GM13977 (cell line): Measurements from ENCODE around the gene CHST11.

Experiments used
- DNase-seq: peaks from one replicate; pipeline ENCODE4 v3.0.0; 2012; ENCODE audit warnings: low spot score
- CTCF ChIP-seq: IDR thresholded peaks from 2 replicates; pipeline ENCODE4 v1.5.1; 2012; ENCODE audit warnings: mild to moderate bottlenecking, control low read depth; ENCODE audit not compliant: insufficient read depth; ENCODE audit errors: extremely low read depth, missing control alignments
- in situ Hi-C: fragments of 300-500 bp; cut with MboI; formaldehyde crosslinking; loops from one replicate; pipeline ENCODE4 v1.12.0; 2022; ENCODE audit warnings: low sequenced_read_pairs, low pct_unique_long_range_greater_than_20kb, mixed read lengths, inconsistent platforms; ENCODE audit not compliant: unreplicated experiment

CHST11 gene

GRCh38 chr12:104456417-104456949 is at the start of gene CHST11:
Gene CHST11 (plus strand): TSS chr12:104456948.
- TF ChIP-seq CTCF, result peak; percentile 17
- in situ Hi-C loops, result no loop called here
- peak; percentile 95 for DNase-seq

- in situ Hi-C loops, result no loop called here
- no peak for DNase-seq
- TF ChIP-seq CTCF, result no peak
Observed at GRCh38 chr12:104407438-104407837, 49.3 kb upstream of the CHST11 start.

GRCh38 chr12:104407922-104408321 is 48.8 kb upstream of the CHST11 start:
- no peak for DNase-seq
- no peak for TF ChIP-seq CTCF
- in situ Hi-C loops, result no loop called here

- DNase-seq, result no peak
- in situ Hi-C loops, result no loop called here
- no peak for TF ChIP-seq CTCF
Observed at GRCh38 chr12:104410326-104410725, 46.4 kb upstream of the CHST11 start.

GRCh38 chr12:104410786-104411185 is 46.0 kb upstream of the CHST11 start:
- in situ Hi-C loops, result no loop called here
- no peak for DNase-seq
- no peak for TF ChIP-seq CTCF

GRCh38 chr12:104411826-104412641 is 44.7 kb upstream of the CHST11 start:
- in situ Hi-C loops, result no loop called here
- no peak for DNase-seq
- no peak for TF ChIP-seq CTCF

- in situ Hi-C loops, result no loop called here
Observed at GRCh38 chr12:104412681-104413080, 44.1 kb upstream of the CHST11 start.

More at GRCh38 chr12:104412681-104413080, 44.1 kb upstream of the CHST11 start:
- TF ChIP-seq CTCF, result no peak
- DNase-seq, result no peak
